GM10847 (cell line): ENCODE results near the gene ZMYND8.

Experiments
- POLR2A ChIP-seq: IDR thresholded peaks from 2 replicates; pipeline ENCODE4 v1.6.1; 2011; ENCODE audit not compliant: insufficient read length; ENCODE audit errors: extremely low read depth

The ZMYND8 gene

DNA sequence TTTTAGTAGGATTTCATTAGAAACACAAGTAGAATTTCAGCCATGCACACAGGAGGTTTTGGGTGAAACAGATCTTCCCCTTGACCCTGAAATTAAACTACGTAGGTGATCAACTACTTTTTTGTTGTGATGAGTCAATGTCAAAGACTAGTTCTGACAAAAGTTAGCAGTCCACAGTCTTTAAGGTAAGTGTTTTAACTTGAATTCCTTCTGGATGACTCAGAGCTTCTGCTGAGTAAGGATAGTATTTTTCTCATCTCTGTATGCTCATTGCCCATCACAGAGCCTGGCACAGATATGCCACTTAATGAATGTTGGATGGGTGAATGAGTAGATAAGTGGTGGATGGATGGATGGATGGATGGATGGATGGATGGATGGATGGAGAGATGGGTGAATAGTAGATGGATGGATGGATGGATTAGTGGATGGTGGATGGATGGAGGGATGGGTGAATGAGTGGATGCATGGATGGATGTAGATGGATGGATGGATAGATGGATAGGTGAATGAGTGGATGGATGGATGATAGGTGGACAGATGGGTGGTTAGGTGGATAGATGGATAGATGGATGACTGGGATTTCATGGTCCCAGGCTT lies 165.3 kb downstream of the ZMYND8 start:
- TF ChIP-seq POLR2A = no peak

GRCh38 chr20:47189060-47189459 lies 167.4 kb downstream of the ZMYND8 start:
- no peak for TF ChIP-seq POLR2A

GRCh38 chr20:47188540-47188939 lies 168.0 kb downstream of the ZMYND8 start:
- TF ChIP-seq POLR2A = no peak

DNA sequence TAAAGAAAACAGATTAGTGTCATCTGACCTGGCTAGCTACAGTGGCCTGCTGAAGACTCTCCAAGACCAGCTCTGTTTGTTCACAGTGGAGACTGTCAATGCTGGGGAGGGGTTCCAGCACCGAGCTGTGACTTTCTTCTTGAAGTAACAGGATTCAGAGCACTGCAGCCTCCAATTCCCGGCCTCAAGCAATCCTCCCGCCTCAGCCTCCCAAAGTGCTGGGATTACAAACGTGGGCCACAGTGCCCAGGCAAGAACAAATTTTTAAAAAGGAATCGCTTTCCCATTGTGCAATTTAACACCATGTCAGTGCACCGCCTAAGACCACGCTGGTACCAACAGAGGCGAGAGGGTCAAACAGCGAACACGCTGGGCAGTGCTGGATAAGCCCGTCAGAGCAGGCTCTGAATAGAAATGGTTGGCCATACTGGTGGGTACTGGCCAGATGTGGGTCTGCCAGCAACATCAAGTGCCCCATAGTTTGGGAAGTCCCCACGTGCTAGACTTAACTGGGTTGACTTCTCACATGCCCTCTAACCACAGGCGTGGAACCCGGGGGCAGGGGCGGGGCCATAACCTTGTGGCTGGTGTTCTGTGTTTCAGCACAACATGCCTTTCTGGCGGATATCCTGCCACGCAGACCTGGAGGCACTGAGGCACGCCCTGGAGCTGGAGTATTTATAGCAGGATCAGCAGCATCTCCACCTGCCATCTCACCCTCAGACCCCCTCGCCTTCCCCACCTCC lies 168.9 kb downstream of the ZMYND8 start:
- no peak for TF ChIP-seq POLR2A

DNA sequence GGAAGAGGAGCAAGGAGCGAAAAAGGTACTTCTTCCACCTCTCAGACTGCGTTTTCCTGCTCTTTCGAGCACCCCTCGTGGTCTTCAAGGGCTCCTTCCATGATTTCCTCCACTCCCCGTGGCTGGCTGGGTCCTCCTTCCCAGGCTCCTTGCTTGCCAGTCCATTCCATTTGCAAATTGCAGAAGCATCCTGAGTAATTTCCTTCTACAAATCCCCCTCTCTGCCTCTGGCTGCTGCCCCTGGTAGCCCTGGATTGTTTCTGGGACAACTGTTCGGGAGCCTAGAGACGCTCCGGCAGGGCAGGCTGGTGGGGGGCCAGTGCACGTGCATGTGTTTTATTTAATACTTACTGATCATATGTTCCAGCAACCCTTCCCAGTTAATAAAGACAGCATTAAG lies 173.1 kb downstream of the ZMYND8 start:
- no peak for TF ChIP-seq POLR2A

GRCh38 chr20:47181056-47181862 lies 175.2 kb downstream of the ZMYND8 start:
- no peak for TF ChIP-seq POLR2A

DNA sequence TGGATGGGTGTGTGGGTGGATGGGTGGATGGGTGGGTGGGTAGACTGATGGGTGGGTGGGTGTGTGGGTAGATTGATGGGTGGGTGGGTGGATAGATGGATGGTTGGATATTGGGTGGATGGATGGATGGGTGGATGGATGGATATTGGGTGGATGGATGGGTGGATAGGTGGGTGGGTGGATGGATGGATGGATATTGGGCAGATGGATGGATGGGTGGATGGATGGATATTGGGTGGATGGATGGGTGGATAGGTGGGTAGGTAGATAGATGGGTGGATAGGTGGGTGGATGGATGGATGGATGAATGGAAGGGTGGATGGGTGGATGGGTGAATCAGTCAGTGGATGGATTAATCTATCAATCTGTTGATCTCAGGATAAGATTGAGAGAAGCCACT lies 177.2 kb downstream of the ZMYND8 start:
- no peak for TF ChIP-seq POLR2A

GRCh38 chr20:47178851-47179250 lies 177.6 kb downstream of the ZMYND8 start:
- TF ChIP-seq POLR2A = no peak

DNA sequence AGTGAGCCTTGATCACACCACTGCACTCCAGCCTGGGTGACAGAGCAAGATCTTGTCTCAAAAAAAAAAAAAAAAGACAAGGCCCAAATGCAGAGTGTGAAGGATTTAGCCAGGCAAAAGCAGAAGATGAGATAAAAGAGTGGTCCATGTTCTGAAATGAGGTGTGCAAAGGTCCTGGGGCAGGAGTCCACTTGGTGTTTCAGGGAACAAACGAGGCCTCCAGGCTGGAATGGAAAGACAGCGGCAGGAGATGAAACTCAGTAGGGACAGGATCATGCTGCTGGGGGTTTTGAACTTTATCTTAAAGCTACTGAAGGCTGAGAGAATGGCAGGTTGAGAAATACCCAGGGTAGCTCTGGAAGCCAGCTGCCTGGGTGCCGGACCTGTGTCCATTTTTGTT lies 178.2 kb downstream of the ZMYND8 start:
- no peak for TF ChIP-seq POLR2A

DNA sequence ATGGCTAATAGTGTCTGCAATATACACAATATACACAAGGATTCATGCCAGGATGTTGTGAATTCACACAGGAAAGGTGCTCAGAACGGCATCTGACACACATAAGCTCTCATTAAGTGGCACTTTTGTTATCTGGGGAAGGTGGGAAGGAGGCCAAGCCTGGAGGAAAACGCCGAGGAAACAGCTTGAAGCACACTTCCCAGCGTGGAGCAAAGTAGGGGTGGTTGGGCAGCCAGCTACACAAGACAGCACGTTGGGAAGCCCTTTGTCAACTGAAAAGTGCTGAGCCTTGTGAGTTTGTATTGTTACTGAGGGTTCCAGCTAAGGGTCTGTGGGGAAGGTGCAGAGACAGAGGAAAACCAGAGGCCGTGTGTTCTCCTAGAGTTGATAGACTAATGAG lies 181.0 kb downstream of the ZMYND8 start:
- TF ChIP-seq POLR2A = no peak

DNA sequence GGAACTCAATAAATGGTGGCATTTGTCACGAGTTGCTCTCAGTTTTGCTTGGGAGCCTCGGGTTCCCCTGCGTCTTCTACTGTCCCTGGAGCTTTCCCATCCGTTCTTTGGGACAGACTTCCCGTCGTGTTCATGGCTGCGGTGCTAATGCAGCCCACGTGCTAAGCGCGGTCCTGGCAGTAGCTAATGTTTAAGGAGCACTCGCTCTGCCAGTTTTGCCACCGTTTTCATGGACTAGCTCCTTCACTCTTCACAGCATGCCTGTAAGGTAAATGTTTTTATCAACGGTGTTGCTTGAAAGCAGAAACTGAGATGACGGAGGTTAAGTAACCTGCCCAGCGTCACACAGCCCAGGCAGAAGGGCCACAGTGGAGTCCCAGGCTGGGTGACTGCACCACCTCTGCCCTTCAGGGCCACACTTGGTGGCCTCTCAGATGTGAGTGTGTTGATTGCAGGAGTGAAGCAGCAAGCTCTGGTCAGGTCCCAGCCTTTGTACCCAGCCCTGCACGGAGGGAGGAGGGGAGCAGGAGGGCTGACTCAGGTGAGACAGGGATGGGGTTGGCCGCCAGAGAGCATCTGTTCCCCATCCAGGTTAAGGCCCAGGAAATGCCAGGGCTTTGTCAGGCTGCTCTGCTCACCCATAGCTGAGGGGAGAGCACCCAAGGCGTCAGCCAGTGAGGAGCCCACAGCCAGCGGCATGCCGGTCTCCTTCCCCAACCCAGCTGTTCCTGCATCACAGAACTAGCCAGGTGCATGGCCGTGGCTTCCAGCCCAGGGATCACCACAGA lies 181.8 kb downstream of the ZMYND8 start:
- no peak for TF ChIP-seq POLR2A

DNA sequence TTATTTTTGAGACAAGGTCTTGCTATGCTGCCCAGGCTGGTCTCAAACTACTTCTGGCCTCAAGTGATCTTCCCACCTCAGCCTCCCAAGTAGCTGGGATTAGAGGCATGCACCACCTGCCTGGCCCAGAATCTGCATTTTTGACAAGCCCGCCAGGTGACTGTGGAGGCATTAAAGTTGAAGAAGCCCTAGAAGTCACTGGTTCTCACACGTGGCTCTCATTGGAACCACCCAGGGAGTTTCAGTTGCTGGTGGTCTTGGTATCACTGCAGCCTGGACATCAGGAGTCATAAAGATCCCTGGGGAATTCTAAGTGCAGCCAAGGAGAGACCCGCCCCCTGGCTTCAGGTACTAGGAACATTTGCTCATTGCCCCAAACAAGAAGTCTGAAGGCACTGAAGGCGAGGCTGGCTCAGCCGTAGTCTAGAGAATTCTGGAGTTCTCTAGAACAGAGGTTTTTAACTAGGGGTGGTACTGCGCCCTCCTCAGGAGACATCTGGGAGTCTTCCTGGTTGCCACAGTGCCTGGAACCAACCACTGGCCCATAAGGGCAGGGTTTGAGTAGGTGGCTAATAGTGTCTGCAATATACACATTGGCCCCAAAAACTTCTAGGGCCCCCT lies 182.8 kb downstream of the ZMYND8 start:
- TF ChIP-seq POLR2A = no peak

DNA sequence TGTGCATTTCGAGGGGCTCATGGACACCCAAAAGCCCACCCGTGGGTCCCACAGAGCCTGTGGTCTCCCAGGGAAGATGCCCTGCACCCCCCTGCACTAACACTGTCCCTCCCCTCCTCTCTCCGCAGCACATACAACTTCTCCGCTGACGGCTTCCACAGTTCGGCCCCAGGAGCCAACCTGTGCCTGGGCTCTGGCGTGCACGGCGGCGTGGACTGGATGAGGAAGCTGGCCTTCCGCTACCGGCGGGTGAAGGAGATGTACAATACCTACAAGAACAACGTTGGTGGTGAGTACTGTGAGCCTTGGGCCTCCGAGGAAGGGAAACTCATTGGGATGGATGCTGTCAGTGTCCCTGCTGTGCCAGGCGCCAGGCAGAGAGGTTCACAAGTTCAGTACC lies 183.9 kb downstream of the ZMYND8 start:
- TF ChIP-seq POLR2A = no peak

DNA sequence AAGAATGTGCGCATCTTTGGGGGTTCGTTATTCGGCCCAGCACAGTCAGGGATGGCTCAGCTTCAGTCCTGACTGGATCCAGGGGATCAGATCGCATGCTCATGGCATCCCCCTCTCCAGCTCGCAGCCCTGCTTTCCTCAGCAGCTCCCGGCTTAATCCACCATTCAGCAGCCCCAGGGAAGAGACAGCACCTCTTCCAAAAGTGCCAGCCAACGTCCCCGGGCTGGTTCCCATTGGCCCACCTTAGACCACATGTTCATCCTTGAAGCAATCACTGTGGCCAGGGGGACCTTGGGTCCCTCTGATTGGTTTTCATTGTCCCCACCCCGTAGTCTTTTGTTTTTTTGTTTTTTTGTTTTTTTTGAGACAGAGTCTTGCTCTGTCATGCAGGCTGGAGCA lies 188.7 kb downstream of the ZMYND8 start:
- no peak for TF ChIP-seq POLR2A

GRCh38 chr20:47165376-47165865 lies 191.1 kb downstream of the ZMYND8 start:
- no peak for TF ChIP-seq POLR2A
